ENCODE data around the gene KAZN.

Gene KAZN

GRCh38 chr1:15116966-15117365, 518.5 kb downstream of the KAZN start:
- DNase-seq (ENCODE audit: low read depth) = no peak
- no peak for TF ChIP-seq CTCF (IDR thresholded peaks at IDR 0.05; ENCODE audit: low read depth, low read length, missing control alignments)
- H3K4me3 ChIP-seq (ENCODE audit: low read depth, low read length) = no peak overlapping the region

- TF ChIP-seq CTCF (IDR thresholded peaks at IDR 0.05; ENCODE audit: low read depth, low read length, missing control alignments) = no peak
- H3K4me3 ChIP-seq (ENCODE audit: low read depth, low read length) = no peak overlapping the region
- no peak for DNase-seq (ENCODE audit: low read depth)
Observed at GRCh38 chr1:15117671-15118325, 519.3 kb downstream of the KAZN start.

- TF ChIP-seq CTCF (IDR thresholded peaks at IDR 0.05; ENCODE audit: low read depth, low read length, missing control alignments) = no peak
- H3K4me3 ChIP-seq (ENCODE audit: low read depth, low read length) = no peak overlapping the region
- no peak for DNase-seq (ENCODE audit: low read depth)
Observed at GRCh38 chr1:15118579-15118978, 520.1 kb downstream of the KAZN start.

GRCh38 chr1:15120251-15120945, 521.9 kb downstream of the KAZN start:
- H3K4me3 ChIP-seq (ENCODE audit: low read depth, low read length) = no peak overlapping the region
- no peak for TF ChIP-seq CTCF (IDR thresholded peaks at IDR 0.05; ENCODE audit: low read depth, low read length, missing control alignments)
- DNase-seq (ENCODE audit: low read depth) = no peak

- no peak for TF ChIP-seq CTCF (IDR thresholded peaks at IDR 0.05; ENCODE audit: low read depth, low read length, missing control alignments)
- no peak for DNase-seq (ENCODE audit: low read depth)
- no peak overlapping the region for H3K4me3 ChIP-seq (ENCODE audit: low read depth, low read length)
Observed at GRCh38 chr1:15122331-15122730, 523.8 kb downstream of the KAZN start.

GRCh38 chr1:15123270-15123669, 524.8 kb downstream of the KAZN start:
- DNase-seq (ENCODE audit: low read depth) = no peak
- no peak overlapping the region for H3K4me3 ChIP-seq (ENCODE audit: low read depth, low read length)
- no peak for TF ChIP-seq CTCF (IDR thresholded peaks at IDR 0.05; ENCODE audit: low read depth, low read length, missing control alignments)

GRCh38 chr1:15123925-15124324, 525.4 kb downstream of the KAZN start:
- H3K4me3 ChIP-seq (ENCODE audit: low read depth, low read length) = no peak overlapping the region
- DNase-seq (ENCODE audit: low read depth) = no peak
- TF ChIP-seq CTCF (IDR thresholded peaks at IDR 0.05; ENCODE audit: low read depth, low read length, missing control alignments) = no peak

All from GM12864 (cell line).